Body of pancreas (tissue), 4 donors: Measurements from ENCODE around the gene GRK6. TPM values are rescaled to one million over a fixed set of nuclear protein-coding genes. Genes with fewer than 3 reads are reported as not detected.

Experiments
- ATAC-seq: fragments of 150-250 bp; one replicate; pipeline ENCODE4 v1.9.1; 2016
- DNase-seq, 4 donors: peaks; one replicate each; pipeline ENCODE4 v3.0.0-alpha.2; 2019
- H3K27ac ChIP-seq, 4 donors: fragments of 200-600 bp; sonication (generic); 1 replicate in 3 of 4; 2 replicates in 1 of 4; pipeline versions ENCODE4 v1.5.1 to v1.6.1; 2016 to 2019; ENCODE audit warnings: mild to moderate bottlenecking in 1 of 4, mixed read lengths in 1 of 4, moderate library complexity in 1 of 4
- H3K27me3 ChIP-seq, 2 donors: fragments of 200-600 bp; sonication (generic); one replicate each; pipeline ENCODE4 v1.6.0; 2016; ENCODE audit warnings: mild to moderate bottlenecking in 1 of 2
- H3K36me3 ChIP-seq, 2 donors: fragments of 200-600 bp; sonication (generic); replicated peaks in 1 of 2; 2 replicates each; pipeline ENCODE4 v1.5.1; 2016; ENCODE audit warnings: low read depth in 2 of 2; ENCODE audit not compliant: insufficient read depth in 1 of 2
- H3K4me1 ChIP-seq: fragments of 200-600 bp; sonication (generic); one replicate; pipeline ENCODE4 v1.6.0; 2016
- H3K4me3 ChIP-seq, 2 donors: fragments of 200-600 bp; sonication (generic); 1 replicate in 1 of 2; 2 replicates in 1 of 2; pipeline ENCODE4 v1.5.1; 2016 to 2019
- H3K9me3 ChIP-seq, 3 donors: fragments of 200-600 bp; sonication (generic); 1 replicate in 2 of 3; 2 replicates in 1 of 3; pipeline ENCODE4 v1.5.1; 2016
- CTCF ChIP-seq, 7 experiments: fragments of 450-650 bp in 4 of 7; fragments of 200-600 bp in 3 of 7; sonication (generic) in 3 of 7; IDR thresholded peaks; one replicate each; pipeline ENCODE4 v1.5.1; 2016 to 2019; ENCODE audit warnings: antibody characterized with exemption in 7 of 7
- POLR2A ChIP-seq, 3 donors: fragments of 450-650 bp; IDR thresholded peaks; one replicate each; pipeline ENCODE4 v1.6.1; 2016; ENCODE audit warnings: antibody characterized with exemption in 3 of 3, mild to moderate bottlenecking in 2 of 3
- WGBS, 2 donors: methylation state at CpG; one replicate each; pipeline ENCODE4 v1.1.5; 2017; 5-methylcytosine and 5-hydroxymethylcytosine counted together
- intact Hi-C: fragments of 100-400 bp; cut with DNase I; formaldehyde crosslinking; loops from one replicate; pipeline ENCODE4 v1.15.1; 2023
- total RNA-seq, 2 donors: library from RNA; depleted of rRNA; stranded (reverse); fragments of >200 nt; gene quantifications; one replicate each; pipeline ENCODE4 v1.1.0, GENCODE V29; 2016

The GRK6 gene
- total RNA-seq, 2 donors from 2014 or later: 13.7 to 20.8 TPM

DNA sequence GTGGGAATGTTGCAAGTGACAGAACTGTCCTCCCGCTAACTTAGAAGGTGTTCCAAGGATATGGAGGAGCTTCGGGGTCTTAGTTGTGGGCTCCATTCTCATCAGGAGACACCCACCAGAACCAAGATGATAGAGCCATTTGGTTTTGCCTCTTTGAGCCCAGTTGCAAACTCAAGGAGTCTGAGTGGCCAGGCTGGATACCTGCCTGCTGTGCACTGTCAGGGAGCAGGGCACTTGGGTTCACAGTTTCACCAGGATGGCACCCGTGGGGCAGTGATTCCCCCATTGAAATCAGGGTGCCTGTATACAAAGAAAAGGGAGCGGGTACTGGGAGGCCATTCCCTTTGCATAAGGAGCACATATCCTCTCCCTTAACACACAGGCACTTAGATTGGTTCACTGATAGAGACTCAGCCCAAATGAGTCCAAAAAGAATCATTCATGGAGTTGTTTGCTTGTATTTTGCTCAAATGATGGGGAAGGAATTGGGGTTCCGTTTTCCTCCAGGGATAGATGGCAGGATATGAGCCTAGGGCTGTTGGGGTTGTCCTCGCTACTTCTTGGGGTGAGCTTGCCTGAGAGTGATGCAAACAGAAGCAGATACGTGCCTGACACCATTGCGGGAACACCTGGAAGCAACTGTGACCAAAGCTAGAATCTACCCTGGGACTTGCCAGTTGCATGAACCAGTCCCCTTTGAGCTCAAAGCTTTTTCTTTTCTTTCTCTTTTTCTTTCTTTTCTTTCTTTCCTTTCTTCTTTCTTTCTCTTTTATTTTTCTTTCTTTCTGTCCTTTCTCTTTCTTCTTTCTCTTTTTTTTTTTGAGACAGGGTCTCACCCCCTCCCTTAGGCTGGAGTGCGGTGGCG, 18.8 kb downstream of the GRK6 start:
- TF ChIP-seq POLR2A (IDR thresholded peaks at IDR 0.05) (no peak), CTCF (IDR thresholded peaks at IDR 0.05) (no peak)
- Histone ChIP-seq H3K4me1 (peaks cover 27% of the 10 kb centered on the region), H3K27me3 (no peaks in the 10 kb centered on the region), H3K4me3 (no peak overlapping the region), H3K9me3 (no peaks in the 10 kb centered on the region), H3K27ac (no peak overlapping the region), H3K36me3 (no peaks in the 10 kb centered on the region)
- intact Hi-C loops: no loop called here
- DNase-seq (no peak), ATAC-seq (no peak)
- 39 to 52% methylated on average over 9 to 10 of the region's 10 CpGs for WGBS, 2 donors

DNA sequence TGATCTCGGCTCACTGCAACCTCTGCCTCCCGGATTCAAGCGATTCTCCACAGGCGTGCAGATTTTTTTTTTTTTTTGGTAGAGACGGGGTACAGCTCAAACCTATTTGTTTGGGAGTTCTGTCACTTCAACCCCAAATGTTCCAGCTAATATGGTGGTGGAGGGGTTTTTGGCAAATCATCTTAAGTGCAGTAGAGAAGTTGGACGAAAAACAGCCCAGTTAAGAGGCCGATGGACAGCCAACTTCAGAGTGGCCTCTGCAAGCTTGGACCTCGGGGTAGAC, 19.4 kb downstream of the GRK6 start:
- DNase-seq (peak in 1 of 4 donors; percentile 12), ATAC-seq (no peak)
- Histone ChIP-seq H3K9me3 (no peaks in the 10 kb centered on the region), H3K4me1 (peaks cover 27% of the 10 kb centered on the region), H3K27ac (no peak overlapping the region), H3K27me3 (no peaks in the 10 kb centered on the region), H3K36me3 (no peaks in the 10 kb centered on the region), H3K4me3 (no peak overlapping the region)
- WGBS, 2 donors: 2 to 5% methylated on average over 8 of the region's 8 CpGs
- TF ChIP-seq POLR2A (IDR thresholded peaks at IDR 0.05): no peak
- TF ChIP-seq CTCF (IDR thresholded peaks at IDR 0.05): no peak
- intact Hi-C loops: no loop called here

DNA sequence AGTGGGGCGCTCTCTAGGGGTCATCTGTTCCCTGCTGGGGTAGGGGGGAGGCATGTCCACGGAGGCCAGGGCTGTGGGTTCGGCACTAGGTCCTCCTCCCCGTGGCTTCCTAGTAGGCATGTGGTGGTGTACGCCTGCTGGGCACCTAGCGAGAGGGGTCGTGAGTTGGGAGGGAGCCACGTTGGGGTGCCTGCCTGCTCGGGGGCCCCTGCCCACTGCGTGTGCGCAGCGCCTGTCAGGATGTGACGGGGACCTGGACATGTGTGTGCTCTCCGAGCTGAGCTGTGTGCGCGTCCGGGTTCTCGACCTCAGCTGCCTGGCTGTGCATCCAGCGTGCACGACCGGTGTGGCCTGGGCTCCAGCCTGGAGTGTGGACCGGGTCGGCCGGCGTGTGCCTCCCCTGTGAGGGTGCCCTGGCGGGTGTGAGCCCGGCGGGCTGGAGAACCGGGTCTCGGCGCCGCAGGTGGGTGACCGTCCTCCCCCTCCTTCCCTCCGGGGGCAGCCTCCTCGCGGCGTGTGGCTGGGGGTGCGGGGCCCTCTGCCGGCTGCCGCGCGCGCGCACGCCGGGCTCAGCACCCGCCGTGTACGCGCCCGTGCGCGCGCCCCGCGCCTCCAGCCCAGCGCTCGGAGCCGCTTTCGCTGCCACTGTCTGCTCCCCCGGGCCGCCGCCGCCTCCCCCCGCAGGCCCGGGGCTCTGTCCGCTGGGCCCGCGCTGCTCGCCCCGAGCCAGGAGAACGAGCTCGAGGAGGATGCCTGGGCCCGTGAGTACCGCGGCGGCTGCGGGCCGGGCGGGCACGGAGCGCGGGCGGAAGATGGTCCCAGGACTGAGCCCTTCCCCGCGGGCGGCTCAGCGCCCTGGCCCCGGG, 20.0 kb downstream of the GRK6 start, which contains the start of gene PRR7:
TSS of gene PRR7 (plus strand) at position 615 of the 866 bp plus-strand sequence. CDS start 8,254 bp downstream, outside the sequence.
- TF ChIP-seq CTCF (IDR thresholded peaks at IDR 0.05): peak in 1 of 7 experiments; percentile 24
- TF ChIP-seq POLR2A (IDR thresholded peaks at IDR 0.05): peak in 1 of 3 donors; percentile 16
- intact Hi-C loops: no loop called here
- Histone ChIP-seq H3K9me3 (no peaks in the 10 kb centered on the region), H3K4me1 (peaks cover 27% of the 10 kb centered on the region), H3K27ac (peak within 1 kb of the TSS in 3 of 4 donors; percentile 54 to 76 (median 56)), H3K36me3 (no peaks in the 10 kb centered on the region), H3K4me3 (peak within 1 kb of the TSS in 1 of 2 donors; percentile 31), H3K27me3 (no peaks in the 10 kb centered on the region)
- ATAC-seq (peak; percentile 63), DNase-seq (peak; percentile 51 to 74 (median 56))
- WGBS, 2 donors: 0% methylated on average over 11 to 74 of the region's 89 CpGs

DNA sequence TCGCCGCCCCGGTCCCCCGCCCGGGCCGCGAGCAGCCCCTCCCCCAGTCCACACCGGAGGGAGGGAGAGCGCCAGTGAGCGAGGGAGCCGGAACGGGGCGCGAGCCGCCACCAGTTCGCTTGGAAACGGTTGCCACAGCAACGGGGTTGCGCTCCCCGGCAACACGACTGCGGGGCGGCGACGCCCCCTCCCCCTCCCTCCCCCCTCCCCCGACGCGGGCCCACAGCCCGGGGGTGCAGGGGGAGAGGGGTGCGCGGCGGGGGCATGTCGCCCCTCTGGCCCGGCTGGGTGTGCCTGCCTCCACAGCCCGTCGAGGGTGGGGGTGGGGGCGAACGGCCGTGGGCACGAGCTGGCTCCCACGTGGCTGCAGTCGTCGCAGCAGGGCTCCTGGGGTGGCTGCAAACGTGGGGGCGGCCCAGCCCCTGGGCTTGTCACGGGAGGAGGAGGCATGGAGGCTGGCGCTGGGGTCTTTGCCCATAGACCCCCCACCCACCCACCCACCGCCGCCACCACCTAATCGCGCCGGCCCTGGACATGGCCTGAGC, 20.7 kb downstream of the GRK6 start:
- peak overlapping the region in 3 of 4 donors; percentile 54 to 76 (median 56) for H3K27ac ChIP-seq
- 0% methylated on average over 42 of the region's 52 CpGs; no CpG with 5 or more reads in 1 of the 2 donors for WGBS, 2 donors

More for the DNA sequence above, 20.7 kb downstream of the GRK6 start:
- ATAC-seq: peak; percentile 19
- Histone ChIP-seq H3K36me3 (no peaks in the 10 kb centered on the region), H3K4me1 (peaks cover 27% of the 10 kb centered on the region), H3K27me3 (no peaks in the 10 kb centered on the region), H3K4me3 (peak overlapping the region in 1 of 2 donors; percentile 31), H3K9me3 (no peaks in the 10 kb centered on the region)
- DNase-seq: peak; percentile 48 to 70 (median 64)
- intact Hi-C loops: no loop called here
- TF ChIP-seq CTCF (IDR thresholded peaks at IDR 0.05) (no peak), POLR2A (IDR thresholded peaks at IDR 0.05) (no peak)
